Stomach (tissue), 4 donors: Measurements from ENCODE around the gene PTCSC3.

Experiments
- CTCF ChIP-seq, 7 experiments: fragments of 450-650 bp in 4 of 7; fragments of 200-600 bp in 3 of 7; sonication (generic) in 3 of 7; IDR thresholded peaks; one replicate each; pipeline ENCODE4 v1.5.1; 2016 to 2019; ENCODE audit warnings: antibody characterized with exemption in 7 of 7, control low read depth in 2 of 7, mild to moderate bottlenecking in 1 of 7
- POLR2A ChIP-seq, 4 donors: fragments of 450-650 bp; IDR thresholded peaks; one replicate each; pipeline ENCODE4 v1.6.1; 2016; ENCODE audit warnings: antibody characterized with exemption in 4 of 4, control low read depth in 2 of 4, mild to moderate bottlenecking in 1 of 4, moderate library complexity in 1 of 4

GRCh38 chr14:36177489-36177888 is 967 bp upstream of the PTCSC3 start:
- TF ChIP-seq CTCF (IDR thresholded peaks at IDR 0.05) = no peak
- no peak for TF ChIP-seq POLR2A (IDR thresholded peaks at IDR 0.05)
